ENCODE data around the gene UGDH. TPM values are rescaled to one million over a fixed set of nuclear protein-coding genes. Genes with fewer than 3 reads are reported as not detected.
A peak's percentile ranks its signal among the peaks of the same experiment; 100 is the strongest.

The UGDH gene
- total and polyA plus RNA-seq, 2 of the 13 experiments (the other 11 are each of a cell fraction or from before 2014, with no cell fraction given): 99.0 to 384 TPM

DNA sequence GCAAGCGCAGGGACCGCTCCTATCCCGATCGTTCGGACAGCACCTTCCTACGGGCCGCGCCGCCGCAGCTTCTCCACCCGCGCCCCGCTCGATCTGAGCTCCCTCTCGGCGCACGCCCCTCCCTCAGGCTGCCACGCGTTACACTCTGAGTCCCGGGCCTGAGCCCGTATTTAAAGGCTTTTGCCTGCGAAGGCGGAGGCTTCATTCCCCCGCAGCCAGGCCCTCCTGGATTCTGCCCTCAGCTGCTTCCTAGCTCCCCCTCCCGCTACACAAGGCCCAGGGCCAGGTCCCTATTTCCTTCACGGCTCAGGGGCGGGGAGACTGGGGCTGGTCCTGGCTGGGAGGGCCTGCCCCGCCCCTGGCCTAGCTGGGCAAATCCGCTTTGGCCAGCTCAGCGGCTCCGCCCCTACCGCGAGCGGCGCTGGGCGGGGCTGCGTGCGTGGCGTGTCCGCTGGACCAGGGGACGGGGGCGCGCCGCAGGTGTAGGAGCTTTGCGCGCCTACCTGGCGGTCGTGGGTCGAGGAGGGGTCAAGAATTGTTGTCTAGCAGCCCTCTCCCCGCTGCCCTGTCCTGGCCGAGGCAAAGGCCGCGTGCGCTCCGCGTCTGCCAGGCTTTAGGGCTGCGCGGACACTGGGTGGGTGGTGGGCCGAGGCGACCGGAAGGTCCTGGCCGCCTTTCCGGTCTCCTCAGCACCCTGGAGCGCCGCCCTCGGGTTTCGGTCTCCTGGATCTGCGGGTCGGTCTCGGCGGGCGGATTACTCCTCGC is at the start of gene UGDH (continued):
- TF ChIP-seq HMG20B (CRISPR knock-in tag; conservative IDR thresholded peaks at IDR 0.05): no peak
- TF ChIP-seq ZNF577 (CRISPR knock-in tag; IDR thresholded peaks at IDR 0.05; ENCODE audit: borderline replicate concordance, low read depth): no peak
- TF ChIP-seq, protein P1, sequence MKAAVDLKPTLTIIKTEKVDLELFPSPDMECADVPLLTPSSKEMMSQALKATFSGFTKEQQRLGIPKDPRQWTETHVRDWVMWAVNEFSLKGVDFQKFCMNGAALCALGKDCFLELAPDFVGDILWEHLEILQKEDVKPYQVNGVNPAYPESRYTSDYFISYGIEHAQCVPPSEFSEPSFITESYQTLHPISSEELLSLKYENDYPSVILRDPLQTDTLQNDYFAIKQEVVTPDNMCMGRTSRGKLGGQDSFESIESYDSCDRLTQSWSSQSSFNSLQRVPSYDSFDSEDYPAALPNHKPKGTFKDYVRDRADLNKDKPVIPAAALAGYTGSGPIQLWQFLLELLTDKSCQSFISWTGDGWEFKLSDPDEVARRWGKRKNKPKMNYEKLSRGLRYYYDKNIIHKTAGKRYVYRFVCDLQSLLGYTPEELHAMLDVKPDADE (CRISPR knock-in tag; IDR thresholded peaks at IDR 0.05): peak; percentile 62; the same call in 1 of the 2 replicates
- no peak for TF ChIP-seq ZNF468 (CRISPR knock-in tag; IDR thresholded peaks at IDR 0.05)
- TF ChIP-seq NR2F1 (CRISPR knock-in tag; IDR thresholded peaks at IDR 0.05): peak; percentile 24 to 25; a peak in 1 of 4 replicates
- TF ChIP-seq ZFP90 (CRISPR knock-in tag; IDR thresholded peaks at IDR 0.05; ENCODE audit: borderline replicate concordance): peak; percentile 17; the same call in 1 of the 2 replicates
- TF ChIP-seq, protein P2, sequence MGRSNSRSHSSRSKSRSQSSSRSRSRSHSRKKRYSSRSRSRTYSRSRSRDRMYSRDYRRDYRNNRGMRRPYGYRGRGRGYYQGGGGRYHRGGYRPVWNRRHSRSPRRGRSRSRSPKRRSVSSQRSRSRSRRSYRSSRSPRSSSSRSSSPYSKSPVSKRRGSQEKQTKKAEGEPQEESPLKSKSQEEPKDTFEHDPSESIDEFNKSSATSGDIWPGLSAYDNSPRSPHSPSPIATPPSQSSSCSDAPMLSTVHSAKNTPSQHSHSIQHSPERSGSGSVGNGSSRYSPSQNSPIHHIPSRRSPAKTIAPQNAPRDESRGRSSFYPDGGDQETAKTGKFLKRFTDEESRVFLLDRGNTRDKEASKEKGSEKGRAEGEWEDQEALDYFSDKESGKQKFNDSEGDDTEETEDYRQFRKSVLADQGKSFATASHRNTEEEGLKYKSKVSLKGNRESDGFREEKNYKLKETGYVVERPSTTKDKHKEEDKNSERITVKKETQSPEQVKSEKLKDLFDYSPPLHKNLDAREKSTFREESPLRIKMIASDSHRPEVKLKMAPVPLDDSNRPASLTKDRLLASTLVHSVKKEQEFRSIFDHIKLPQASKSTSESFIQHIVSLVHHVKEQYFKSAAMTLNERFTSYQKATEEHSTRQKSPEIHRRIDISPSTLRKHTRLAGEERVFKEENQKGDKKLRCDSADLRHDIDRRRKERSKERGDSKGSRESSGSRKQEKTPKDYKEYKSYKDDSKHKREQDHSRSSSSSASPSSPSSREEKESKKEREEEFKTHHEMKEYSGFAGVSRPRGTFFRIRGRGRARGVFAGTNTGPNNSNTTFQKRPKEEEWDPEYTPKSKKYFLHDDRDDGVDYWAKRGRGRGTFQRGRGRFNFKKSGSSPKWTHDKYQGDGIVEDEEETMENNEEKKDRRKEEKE (IDR thresholded peaks at IDR 0.05): no peak
- TF ChIP-seq IKZF1 (IDR thresholded peaks at IDR 0.05): no peak
- TF ChIP-seq, protein P3, sequence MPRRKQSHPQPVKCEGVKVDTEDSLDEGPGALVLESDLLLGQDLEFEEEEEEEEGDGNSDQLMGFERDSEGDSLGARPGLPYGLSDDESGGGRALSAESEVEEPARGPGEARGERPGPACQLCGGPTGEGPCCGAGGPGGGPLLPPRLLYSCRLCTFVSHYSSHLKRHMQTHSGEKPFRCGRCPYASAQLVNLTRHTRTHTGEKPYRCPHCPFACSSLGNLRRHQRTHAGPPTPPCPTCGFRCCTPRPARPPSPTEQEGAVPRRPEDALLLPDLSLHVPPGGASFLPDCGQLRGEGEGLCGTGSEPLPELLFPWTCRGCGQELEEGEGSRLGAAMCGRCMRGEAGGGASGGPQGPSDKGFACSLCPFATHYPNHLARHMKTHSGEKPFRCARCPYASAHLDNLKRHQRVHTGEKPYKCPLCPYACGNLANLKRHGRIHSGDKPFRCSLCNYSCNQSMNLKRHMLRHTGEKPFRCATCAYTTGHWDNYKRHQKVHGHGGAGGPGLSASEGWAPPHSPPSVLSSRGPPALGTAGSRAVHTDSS (CRISPR knock-in tag; conservative IDR thresholded peaks at IDR 0.05): 0 out of 2 replicates have a peak, but pooled peaks have one; percentile 59
- peak; percentile 92 for TF ChIP-seq TMF1 (CRISPR knock-in tag; IDR thresholded peaks at IDR 0.05; ENCODE audit: low read depth)
- peak; percentile 86 for TF ChIP-seq MEIS2 (CRISPR knock-in tag; IDR thresholded peaks at IDR 0.05)
- peak; percentile 97 for TF ChIP-seq ZFX (CRISPR knock-in tag; IDR thresholded peaks at IDR 0.05; ENCODE audit: low read depth)
- TF ChIP-seq, protein P4, sequence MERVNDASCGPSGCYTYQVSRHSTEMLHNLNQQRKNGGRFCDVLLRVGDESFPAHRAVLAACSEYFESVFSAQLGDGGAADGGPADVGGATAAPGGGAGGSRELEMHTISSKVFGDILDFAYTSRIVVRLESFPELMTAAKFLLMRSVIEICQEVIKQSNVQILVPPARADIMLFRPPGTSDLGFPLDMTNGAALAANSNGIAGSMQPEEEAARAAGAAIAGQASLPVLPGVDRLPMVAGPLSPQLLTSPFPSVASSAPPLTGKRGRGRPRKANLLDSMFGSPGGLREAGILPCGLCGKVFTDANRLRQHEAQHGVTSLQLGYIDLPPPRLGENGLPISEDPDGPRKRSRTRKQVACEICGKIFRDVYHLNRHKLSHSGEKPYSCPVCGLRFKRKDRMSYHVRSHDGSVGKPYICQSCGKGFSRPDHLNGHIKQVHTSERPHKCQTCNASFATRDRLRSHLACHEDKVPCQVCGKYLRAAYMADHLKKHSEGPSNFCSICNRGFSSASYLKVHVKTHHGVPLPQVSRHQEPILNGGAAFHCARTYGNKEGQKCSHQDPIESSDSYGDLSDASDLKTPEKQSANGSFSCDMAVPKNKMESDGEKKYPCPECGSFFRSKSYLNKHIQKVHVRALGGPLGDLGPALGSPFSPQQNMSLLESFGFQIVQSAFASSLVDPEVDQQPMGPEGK (CRISPR knock-in tag; IDR thresholded peaks at IDR 0.05): peak; percentile 86
- TF ChIP-seq AGO1 (IDR thresholded peaks at IDR 0.05; ENCODE audit: low read depth, low read length, poor library complexity, severe bottlenecking): peak; percentile 64
- TF ChIP-seq NBN (conservative IDR thresholded peaks at IDR 0.05): no peak
- no peak; the same call in 1 of the 2 replicates for TF ChIP-seq ZNF317 (CRISPR knock-in tag; IDR thresholded peaks at IDR 0.05)
- no peak for TF ChIP-seq HMG20A (CRISPR knock-in tag; IDR thresholded peaks at IDR 0.05; ENCODE audit: borderline replicate concordance)
- TF ChIP-seq, protein P5, sequence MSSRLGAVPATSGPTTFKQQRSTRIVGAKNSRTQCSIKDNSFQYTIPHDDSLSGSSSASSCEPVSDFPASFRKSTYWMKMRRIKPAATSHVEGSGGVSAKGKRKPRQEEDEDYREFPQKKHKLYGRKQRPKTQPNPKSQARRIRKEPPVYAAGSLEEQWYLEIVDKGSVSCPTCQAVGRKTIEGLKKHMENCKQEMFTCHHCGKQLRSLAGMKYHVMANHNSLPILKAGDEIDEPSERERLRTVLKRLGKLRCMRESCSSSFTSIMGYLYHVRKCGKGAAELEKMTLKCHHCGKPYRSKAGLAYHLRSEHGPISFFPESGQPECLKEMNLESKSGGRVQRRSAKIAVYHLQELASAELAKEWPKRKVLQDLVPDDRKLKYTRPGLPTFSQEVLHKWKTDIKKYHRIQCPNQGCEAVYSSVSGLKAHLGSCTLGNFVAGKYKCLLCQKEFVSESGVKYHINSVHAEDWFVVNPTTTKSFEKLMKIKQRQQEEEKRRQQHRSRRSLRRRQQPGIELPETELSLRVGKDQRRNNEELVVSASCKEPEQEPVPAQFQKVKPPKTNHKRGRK (CRISPR knock-in tag; IDR thresholded peaks at IDR 0.05): no peak; the same call in 1 of the 2 replicates
- TF ChIP-seq SCMH1 (CRISPR knock-in tag; IDR thresholded peaks at IDR 0.05; ENCODE audit: borderline replicate concordance): no peak
